HG02642 (cell line): ENCODE data around the gene DGAT2.
"Not testable (repeated sequence)": the region's sequence is repeated elsewhere in the genome, so short reads cannot be mapped to it uniquely, and the experiment has no call there.

Source experiments
- ATAC-seq: cut with Tn5 transposase; IDR thresholded peaks from one replicate; pipeline ENCODE4 v1.9.1; 2021; ENCODE audit warnings: mild to moderate bottlenecking; ENCODE audit not compliant: unreplicated experiment, poor library complexity

Gene DGAT2, protein sequence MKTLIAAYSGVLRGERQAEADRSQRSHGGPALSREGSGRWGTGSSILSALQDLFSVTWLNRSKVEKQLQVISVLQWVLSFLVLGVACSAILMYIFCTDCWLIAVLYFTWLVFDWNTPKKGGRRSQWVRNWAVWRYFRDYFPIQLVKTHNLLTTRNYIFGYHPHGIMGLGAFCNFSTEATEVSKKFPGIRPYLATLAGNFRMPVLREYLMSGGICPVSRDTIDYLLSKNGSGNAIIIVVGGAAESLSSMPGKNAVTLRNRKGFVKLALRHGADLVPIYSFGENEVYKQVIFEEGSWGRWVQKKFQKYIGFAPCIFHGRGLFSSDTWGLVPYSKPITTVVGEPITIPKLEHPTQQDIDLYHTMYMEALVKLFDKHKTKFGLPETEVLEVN

DNA sequence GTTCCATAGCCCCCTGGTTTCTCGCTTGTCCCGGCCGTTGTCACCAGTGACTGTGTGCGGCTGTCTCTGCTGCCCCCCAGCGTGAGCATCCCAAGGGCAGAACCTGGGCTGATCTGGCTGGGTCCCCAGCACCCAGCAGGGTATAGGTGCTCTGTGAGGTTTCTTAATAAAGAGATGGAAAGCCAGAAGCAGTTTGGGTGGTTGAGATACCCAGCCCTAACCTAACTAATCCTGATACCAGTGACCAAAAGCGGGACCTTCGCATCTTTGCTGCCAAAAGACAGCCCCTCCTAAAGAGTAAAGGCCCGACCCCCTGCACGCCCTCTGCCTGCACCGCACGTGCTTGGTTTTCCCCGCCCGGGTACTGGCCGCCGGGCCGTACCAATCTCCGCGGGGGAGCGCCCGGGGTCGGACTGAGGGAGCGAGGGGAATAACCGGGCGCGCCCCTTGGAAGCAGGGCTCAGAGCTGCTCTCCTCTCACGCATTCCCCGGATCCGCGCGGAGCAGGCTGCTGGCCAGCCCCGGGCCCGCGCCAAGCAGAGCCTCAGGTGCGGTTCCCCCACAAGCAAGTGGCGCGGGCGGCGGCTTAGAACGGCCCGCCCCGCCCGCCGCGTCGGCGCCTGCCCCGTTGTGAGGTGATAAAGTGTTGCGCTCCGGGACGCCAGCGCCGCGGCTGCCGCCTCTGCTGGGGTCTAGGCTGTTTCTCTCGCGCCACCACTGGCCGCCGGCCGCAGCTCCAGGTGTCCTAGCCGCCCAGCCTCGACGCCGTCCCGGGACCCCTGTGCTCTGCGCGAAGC, at the start of gene DGAT2:
TSS of gene DGAT2 (plus strand) at position 667 of the 797 bp plus-strand sequence. CDS start 214 bp downstream, outside the sequence.
- ATAC-seq, result peak; percentile 73

DNA sequence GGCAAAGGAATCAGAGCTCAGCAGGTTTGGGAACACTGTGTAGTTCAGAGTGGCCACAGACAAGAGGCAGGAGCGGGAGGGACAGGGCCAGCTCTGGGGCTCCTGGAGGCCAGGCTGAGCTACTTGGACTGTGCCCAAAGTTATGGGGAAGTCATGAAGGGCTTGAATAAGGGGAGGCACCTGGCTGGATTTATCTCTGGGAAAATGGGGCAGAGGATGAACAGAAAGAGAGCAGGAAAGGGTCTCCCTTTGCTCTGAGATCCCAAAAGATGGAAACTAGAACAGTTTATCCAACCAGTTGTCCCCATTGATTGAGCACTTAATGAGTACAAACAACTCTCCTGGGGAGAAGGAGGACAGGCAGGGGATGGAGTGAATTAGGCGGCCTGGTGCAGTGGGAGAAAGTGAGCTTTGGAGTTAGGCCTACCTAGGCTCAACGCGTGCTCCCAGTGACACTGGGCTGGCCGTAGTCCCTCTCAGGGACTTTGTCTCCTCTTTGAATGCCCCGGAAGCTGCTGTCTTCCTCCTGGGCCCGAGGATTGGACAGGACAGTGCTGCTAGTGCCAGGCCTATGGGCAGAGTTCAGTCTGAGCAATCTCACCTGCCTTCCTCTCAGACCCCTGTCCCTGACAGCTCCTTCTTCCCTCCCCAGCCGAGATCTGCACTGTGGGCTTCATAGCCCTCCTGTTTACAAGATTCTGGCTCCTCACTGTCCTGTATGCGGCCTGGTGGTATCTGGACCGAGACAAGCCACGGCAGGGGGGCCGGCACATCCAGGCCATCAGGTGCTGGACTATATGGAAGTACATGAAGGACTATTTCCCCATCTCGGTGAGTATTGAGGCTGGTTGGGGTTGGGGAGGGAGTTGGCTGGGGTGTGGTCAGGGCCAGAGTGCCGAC, 49.0 kb upstream of the DGAT2 start:
- no peak for ATAC-seq

DNA sequence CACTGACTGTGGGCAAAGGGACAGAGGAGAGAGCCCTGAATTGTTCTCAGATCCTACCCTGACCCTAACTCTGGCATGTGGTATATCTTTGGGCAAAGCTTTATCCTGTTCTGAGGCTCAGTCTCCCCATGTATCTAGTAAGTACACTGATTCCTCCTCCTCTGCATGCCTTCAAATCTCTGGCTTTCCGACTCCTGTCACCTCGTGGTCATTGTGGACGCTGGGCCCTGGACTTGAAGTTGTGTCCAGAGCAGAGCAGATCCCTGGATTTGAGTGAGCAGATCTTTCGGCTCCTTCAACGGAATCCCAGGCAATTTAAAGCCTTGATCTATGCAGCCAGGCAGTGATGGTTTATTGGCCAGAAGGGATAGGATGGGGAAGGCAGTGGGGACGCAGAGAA, 47.9 kb upstream of the DGAT2 start:
- ATAC-seq, result no peak

DNA sequence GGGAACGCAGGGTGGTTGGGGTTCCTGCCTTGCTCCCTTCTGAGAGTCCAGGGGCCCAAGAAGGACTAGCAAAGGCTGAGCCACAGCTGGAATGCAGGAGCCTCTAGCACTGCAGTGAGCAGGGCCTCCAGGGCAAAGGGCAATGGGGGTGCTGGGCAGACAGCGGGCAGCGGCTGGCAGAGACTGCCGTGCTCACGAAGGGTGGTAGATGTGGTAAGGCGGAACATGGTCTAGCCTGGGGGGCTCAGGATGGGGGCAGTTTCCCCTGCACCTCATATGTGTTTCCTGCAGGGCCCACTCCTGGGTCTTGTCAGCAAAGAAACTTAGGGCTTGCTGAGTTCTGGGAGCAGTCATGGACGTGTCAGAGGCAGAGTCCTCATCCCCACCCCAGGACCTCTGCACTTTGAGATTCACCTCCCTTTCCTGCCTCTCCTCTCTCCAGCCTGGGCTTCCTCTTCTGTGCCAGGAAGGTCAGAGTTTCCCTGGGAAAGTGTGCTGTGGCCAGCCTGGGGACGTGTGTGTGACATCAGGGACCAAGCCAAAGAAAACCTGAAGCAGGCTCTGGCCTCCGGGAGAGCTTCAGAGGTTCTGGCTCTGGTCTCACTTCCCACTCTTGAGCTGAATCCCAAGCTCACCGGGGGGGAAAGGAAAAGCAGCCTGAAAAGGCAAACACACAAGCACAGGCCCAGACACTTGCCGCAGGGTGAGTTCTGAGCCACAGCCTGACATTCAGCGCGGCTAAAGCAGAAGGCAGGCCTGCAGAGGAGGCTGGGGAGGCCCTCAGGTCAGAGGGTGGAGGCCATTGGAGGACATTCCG, 46.5 kb upstream of the DGAT2 start:
- no peak for ATAC-seq

- no peak for ATAC-seq
Measured at GRCh38 chr11:75722669-75723042, 45.9 kb upstream of the DGAT2 start.

- ATAC-seq, result no peak
Measured at GRCh38 chr11:75725547-75726320, 42.8 kb upstream of the DGAT2 start.

GRCh38 chr11:75728992-75729391, 39.6 kb upstream of the DGAT2 start:
- no peak for ATAC-seq

DNA sequence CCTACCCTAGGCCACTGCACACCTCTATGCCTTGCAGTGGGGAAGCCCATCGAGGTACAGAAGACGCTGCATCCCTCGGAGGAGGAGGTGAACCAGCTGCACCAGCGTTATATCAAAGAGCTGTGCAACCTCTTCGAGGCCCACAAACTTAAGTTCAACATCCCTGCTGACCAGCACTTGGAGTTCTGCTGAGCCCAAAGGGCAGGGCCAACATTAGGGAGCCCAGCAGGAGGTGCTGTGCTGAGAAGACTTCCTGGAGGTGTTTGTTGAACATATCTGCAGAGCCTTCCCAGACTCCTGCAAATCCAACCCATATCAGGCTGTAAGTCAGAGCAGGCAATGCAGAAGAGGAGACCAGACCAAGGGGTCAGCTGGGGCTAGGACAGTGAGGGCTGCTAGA, 37.5 kb upstream of the DGAT2 start:
- ATAC-seq, result no peak

DNA sequence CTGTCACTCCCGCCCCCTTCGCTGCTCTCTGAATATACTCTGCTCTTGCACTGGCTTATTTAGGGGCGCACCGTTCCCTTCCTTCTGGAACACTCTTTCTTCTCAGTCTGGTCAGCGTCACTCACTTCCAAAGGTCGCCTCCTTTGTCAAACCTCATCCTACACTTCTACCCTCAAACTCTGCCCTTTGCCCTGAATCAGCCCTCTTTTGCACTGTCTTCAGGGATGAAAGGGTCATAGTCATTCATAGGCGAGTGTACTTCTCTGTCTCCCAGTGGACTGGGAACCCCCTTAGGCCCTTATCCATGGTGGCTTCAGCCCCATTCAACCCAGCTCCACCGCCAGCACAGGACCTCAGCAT, 35.5 kb upstream of the DGAT2 start:
- no peak for ATAC-seq

DNA sequence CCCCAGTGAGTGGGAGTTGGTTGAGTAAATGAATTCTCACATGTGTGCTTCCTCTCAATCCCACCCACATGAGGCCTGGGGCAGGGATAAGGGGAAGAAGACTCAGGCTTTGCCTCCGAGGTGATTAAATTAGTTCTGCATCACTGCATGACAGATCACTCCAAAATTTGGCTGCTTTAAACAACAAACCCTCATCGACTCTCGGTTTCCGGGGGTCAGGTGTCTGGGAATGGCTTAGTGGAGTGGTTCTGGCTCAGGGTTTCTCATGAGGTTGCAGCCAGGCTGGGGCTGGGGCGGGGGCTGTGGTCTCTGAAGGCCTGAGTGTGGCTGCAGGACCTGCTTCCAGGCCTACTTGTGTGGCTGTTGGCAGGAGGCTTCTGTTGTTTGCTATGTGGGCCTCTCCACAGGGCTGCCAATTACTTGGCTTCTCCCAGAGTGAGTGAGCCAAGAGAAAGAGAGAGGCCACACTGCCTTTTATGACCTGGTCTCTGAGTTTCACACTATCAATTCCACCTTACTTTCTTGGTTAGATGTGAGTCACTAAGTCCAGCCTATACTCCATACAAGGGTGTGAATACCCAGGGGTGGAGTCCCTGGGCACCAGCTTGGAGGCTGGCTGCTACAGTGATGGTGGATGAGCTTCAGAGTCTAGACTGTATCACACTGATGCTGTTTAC, 35.0 kb upstream of the DGAT2 start:
- no peak for ATAC-seq

- no peak for ATAC-seq
Measured at GRCh38 chr11:75734491-75735180, 33.9 kb upstream of the DGAT2 start.

DNA sequence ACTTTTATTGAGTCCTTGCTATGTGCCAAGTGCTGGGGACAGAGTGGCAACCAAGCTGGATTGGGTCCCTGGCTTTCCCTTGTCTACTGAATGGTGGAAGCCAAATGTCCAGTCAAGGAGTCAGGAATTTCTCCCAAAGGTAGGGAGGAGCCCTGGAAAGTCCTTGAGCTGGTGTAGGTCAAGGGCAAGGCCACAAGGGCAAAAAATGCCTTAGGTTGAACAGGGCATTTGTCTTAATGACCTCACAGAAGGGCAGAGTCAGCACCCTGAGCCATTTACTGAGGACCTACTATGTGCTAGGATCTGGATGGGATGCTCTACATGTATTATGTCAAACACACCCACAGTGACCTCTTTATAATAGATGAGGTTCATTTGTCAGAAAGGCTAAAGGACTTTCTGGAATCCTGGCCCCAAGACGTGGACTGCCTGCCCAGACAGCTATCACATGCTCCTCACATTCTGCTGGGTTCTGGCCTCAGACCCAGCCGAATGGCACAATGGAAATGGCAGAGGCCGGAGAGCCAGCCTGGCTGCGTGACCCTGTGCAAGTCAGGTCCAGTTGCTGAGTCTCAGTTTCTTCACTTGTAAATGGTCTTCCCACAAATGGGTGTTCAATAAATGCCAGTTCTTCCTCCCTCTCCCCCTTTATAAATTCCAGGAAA, 33.3 kb upstream of the DGAT2 start:
- no peak for ATAC-seq

GRCh38 chr11:75737314-75737713, 31.3 kb upstream of the DGAT2 start:
- no peak for ATAC-seq

DNA sequence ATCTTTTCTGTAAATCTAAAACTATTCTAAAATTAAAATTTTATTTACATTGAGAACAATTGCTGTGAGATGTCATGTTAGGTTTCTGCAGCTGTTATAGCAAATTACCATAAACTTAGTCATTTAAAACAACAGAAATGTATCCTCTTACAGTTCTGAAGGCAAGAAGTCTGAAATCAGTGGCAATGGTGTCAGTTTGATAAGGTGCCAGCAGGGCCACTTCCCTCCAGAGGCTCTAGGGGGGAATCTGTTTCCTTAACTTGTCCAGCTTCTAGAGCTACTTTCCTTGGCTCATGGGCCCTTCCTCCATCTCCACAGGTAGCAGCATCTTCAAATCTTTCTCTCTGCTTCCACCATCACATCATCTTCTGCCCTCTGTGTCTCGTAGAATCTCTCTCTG, 27.9 kb upstream of the DGAT2 start:
- no peak for ATAC-seq

DNA sequence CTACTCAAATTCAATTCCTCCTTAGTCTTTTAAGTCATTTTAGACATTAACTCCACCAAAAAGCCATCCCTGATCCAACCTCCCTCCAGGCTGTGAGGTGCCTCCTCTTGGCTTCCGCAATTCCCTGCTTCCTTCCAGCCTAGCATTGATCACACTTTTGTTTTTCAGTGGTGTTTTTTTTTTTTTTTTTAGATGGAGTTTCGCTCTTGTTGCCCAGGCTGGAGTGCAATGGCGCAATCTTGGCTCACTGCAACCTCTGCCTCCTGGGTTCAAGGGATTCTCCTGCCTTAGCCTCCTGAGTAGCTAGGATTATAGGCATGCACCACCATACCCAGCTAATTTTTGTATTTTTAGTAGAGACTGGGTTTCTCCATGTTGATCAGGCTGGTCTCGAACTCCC, 25.4 kb upstream of the DGAT2 start:
- ATAC-seq, result not testable (repeated sequence)

DNA sequence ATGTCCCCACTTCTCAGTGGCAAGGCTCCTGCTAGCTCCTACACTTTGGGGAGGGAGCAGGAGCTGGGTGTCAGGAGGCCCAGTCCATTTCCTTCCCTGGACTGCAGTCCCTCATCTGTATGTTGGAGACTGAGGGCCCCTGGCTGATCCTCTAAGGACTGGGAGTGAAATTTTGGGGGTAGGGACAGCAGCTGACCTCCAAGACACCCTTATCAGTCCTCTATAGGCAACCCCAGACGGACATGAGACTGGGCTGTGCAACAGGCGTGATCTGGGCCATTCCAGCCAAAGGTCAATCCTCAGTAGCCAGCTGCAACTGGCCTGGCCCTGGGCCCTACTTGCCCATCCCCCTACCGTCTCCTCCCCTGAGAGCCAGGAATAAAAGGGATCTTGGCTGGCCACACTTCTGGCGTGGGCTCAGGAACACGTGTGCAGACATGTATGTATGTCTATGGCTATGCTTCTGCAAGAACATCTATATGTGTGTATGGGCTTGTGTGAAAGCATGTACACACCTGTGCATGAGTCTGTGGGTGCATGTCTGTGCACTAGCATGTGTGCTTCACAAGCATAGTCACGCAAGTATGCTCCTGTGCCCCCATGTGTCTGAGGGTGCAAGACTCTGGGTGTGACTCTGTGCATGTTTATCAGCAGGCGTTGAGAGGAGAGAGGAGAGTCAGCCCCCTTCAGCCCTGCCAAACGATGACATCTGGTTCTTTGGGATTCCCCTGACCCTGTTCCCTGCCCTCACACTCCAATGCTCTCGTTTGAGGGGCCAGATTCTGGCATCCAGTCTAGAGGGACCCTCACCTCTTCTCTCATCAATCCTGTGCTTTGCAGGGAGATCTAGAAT, 24.6 kb upstream of the DGAT2 start:
- no peak for ATAC-seq

DNA sequence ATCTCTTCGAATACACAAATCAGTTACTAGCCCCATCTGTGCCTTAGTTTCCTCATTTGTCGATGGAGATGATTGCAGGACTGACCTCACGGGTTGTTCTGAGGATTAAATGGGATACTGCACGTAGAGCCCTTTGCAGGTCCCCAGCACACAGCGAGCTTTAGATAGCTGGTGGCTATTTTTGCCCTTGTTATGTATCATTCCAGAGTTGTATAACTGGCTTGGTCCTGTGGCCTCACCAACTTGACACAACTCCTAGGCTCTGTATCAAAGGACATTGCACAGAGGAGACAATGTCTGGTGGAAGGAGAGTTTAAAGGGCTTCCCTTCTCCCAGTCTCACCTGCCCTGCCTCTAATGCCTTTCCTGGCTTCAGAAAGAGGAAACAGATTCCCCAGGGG, 22.8 kb upstream of the DGAT2 start:
- ATAC-seq, result no peak
